GM23338 (cell line): ENCODE measurements around the gene SPATA33.

Experiments
- CREB1 ChIP-seq: fragments of 250-450 bp; sonication (Bioruptor Pico); IDR thresholded peaks from 2 replicates; pipeline ENCODE4 v1.5.0; 2020; ENCODE audit warnings: low read depth, mild to moderate bottlenecking, moderate library complexity
- EZH2 ChIP-seq: fragments of 200-600 bp; sonication (generic); IDR thresholded peaks from one replicate; pipeline ENCODE4 v1.8.0; 2017; ENCODE audit warnings: antibody characterized with exemption, mild to moderate bottlenecking, low read depth; ENCODE audit not compliant: unreplicated experiment
- EZH2phosphoT487 ChIP-seq: fragments of 200-600 bp; sonication (generic); IDR thresholded peaks from one replicate; pipeline ENCODE4 v1.8.1; 2018; ENCODE audit warnings: antibody characterized with exemption; ENCODE audit not compliant: unreplicated experiment
- JUNB ChIP-seq: IDR thresholded peaks from one replicate; pipeline ENCODE4 v1.6.1; 2016; ENCODE audit warnings: antibody characterized with exemption; ENCODE audit not compliant: unreplicated experiment
- NANOG ChIP-seq: IDR thresholded peaks from 2 replicates; pipeline ENCODE4 v1.6.1; 2016; ENCODE audit warnings: antibody characterized with exemption, borderline replicate concordance
- POLR2AphosphoS5 ChIP-seq: IDR thresholded peaks from 2 replicates; pipeline ENCODE4 v1.6.1; 2016; ENCODE audit warnings: antibody characterized with exemption, low read depth
- STAT1 ChIP-seq: IDR thresholded peaks from one replicate; pipeline ENCODE4 v1.6.1; 2016; ENCODE audit warnings: antibody characterized with exemption; ENCODE audit not compliant: unreplicated experiment
- ZNF114 ChIP-seq: fragments of 250-450 bp; sonication (Bioruptor Pico); IDR thresholded peaks from 2 replicates; pipeline ENCODE4 v1.5.0; 2020; ENCODE audit warnings: mild to moderate bottlenecking, moderate library complexity
- TF ChIP-seq, protein P1 (sequence below), 2 experiments: fragments of 200-600 bp in 1 of 2; sonication (generic) in 1 of 2; conservative IDR thresholded peaks; 2 replicates each; pipeline versions ENCODE4 v1.5.1 to v1.6.1; 2016 to 2017; ENCODE audit warnings: antibody characterized with exemption in 2 of 2, low read depth in 2 of 2, mild to moderate bottlenecking in 2 of 2, moderate library complexity in 1 of 2
- TF ChIP-seq, protein P2 (sequence below): IDR thresholded peaks from one replicate; pipeline ENCODE4 v1.6.1; 2018; ENCODE audit warnings: antibody characterized with exemption; ENCODE audit not compliant: unreplicated experiment
- TF ChIP-seq, protein P3 (sequence below): IDR thresholded peaks from 2 replicates; pipeline ENCODE4 v1.6.1; 2016; ENCODE audit warnings: antibody characterized with exemption

DNA sequence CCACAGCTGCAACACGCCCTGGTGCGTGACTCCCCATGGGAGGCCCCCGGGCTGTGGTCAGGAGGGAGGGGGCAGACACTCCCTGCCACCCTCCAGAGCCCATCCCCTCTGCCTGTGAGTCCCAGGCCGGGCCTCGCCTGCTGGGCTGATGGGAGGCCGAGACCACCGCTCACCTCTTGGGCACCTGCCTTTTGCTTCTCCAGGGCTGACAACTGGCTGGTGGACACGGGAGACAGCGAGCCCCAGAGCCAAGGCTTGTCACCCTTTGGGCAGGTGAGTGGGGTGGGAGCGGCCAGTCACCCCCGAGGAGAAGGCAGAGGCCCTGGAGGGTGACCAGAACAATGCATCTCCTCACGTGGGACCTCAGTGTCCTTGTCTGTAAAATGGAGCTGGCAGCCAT lies 21.0 kb upstream of the SPATA33 start:
- no peak for TF ChIP-seq POLR2AphosphoS5
- TF ChIP-seq EZH2, result no peak
- TF ChIP-seq, protein P1, sequence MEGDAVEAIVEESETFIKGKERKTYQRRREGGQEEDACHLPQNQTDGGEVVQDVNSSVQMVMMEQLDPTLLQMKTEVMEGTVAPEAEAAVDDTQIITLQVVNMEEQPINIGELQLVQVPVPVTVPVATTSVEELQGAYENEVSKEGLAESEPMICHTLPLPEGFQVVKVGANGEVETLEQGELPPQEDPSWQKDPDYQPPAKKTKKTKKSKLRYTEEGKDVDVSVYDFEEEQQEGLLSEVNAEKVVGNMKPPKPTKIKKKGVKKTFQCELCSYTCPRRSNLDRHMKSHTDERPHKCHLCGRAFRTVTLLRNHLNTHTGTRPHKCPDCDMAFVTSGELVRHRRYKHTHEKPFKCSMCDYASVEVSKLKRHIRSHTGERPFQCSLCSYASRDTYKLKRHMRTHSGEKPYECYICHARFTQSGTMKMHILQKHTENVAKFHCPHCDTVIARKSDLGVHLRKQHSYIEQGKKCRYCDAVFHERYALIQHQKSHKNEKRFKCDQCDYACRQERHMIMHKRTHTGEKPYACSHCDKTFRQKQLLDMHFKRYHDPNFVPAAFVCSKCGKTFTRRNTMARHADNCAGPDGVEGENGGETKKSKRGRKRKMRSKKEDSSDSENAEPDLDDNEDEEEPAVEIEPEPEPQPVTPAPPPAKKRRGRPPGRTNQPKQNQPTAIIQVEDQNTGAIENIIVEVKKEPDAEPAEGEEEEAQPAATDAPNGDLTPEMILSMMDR (conservative IDR thresholded peaks at IDR 0.05; ENCODE audit: low read depth in 2 of 2), result no peak
- no peak for TF ChIP-seq EZH2phosphoT487
- no peak for TF ChIP-seq ZNF114 (CRISPR knock-in tag)
- TF ChIP-seq, protein P2, sequence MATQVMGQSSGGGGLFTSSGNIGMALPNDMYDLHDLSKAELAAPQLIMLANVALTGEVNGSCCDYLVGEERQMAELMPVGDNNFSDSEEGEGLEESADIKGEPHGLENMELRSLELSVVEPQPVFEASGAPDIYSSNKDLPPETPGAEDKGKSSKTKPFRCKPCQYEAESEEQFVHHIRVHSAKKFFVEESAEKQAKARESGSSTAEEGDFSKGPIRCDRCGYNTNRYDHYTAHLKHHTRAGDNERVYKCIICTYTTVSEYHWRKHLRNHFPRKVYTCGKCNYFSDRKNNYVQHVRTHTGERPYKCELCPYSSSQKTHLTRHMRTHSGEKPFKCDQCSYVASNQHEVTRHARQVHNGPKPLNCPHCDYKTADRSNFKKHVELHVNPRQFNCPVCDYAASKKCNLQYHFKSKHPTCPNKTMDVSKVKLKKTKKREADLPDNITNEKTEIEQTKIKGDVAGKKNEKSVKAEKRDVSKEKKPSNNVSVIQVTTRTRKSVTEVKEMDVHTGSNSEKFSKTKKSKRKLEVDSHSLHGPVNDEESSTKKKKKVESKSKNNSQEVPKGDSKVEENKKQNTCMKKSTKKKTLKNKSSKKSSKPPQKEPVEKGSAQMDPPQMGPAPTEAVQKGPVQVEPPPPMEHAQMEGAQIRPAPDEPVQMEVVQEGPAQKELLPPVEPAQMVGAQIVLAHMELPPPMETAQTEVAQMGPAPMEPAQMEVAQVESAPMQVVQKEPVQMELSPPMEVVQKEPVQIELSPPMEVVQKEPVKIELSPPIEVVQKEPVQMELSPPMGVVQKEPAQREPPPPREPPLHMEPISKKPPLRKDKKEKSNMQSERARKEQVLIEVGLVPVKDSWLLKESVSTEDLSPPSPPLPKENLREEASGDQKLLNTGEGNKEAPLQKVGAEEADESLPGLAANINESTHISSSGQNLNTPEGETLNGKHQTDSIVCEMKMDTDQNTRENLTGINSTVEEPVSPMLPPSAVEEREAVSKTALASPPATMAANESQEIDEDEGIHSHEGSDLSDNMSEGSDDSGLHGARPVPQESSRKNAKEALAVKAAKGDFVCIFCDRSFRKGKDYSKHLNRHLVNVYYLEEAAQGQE, result no peak
- no peak for TF ChIP-seq CREB1
- no peak for TF ChIP-seq JUNB
- TF ChIP-seq, protein P3, sequence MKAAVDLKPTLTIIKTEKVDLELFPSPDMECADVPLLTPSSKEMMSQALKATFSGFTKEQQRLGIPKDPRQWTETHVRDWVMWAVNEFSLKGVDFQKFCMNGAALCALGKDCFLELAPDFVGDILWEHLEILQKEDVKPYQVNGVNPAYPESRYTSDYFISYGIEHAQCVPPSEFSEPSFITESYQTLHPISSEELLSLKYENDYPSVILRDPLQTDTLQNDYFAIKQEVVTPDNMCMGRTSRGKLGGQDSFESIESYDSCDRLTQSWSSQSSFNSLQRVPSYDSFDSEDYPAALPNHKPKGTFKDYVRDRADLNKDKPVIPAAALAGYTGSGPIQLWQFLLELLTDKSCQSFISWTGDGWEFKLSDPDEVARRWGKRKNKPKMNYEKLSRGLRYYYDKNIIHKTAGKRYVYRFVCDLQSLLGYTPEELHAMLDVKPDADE, result no peak
- TF ChIP-seq STAT1, result no peak
- TF ChIP-seq NANOG, result no peak
